ENCODE measurements around the gene GGA3.

DNA sequence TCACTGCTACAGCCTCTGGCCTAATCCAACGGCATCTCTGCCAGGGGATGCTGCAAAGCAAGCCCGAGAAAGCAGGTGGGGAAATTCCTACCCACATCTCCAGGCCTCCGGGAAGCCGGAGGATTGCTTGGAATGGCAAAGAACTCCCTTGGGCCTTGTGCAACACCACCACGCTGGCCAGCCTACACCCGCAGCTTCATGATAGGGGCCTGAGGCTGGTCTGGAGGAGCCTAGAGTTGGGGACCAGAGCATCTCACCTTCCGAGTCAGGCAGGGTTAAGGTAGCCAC, 20.3 kb downstream of the GGA3 start:
- TF ChIP-seq GATA2 (IDR thresholded peaks at IDR 0.05; ENCODE audit: low read depth, low read length), result no peak
- TF ChIP-seq GATA3 (IDR thresholded peaks at IDR 0.05; ENCODE audit: low read depth, low read length), result no peak
